Inferior parietal cortex (tissue), 1 donor: Measurements from ENCODE around the gene DHX29.

Experiments used
- DNase-seq: peaks from one replicate; pipeline ENCODE4 v3.0.0-alpha.2; 2016; ENCODE audit errors: extremely low spot score

Gene DHX29

DNA sequence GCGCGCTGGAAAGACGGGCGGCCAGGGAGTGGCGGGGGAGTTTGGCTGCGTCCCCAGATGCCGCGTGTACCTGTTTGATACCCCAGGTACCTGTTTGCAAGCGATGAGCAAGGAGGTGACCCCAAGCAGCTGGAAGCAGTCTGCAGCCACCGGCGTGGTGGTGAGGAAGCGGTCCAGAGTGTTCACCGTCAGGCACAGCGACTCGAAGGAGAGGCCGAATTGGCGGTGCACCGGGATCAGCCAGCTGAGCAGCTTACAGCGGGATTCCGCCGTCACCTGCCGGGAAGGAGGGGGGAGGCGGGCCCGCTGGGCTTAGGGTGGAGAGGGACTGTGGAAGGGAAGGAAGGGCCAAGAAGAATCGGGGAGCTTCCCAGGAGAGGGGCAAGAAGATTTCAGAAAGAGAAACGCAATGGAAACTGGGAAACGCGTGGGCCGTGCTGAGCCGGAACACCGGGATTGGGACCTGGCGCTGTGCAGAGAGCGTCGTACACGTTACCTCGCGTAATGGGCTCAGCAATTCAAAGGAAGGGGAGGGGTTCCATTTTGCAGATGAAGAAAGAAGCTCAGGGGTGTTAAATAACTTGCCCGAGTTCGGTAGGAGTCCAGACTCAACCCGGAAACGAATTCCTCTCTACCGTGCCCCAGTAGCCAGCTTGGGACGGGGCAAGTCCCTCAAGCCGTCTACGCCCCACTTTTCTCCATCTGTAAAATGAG lies 75.1 kb downstream of the DHX29 start:
- peak; percentile 19 for DNase-seq

DNA sequence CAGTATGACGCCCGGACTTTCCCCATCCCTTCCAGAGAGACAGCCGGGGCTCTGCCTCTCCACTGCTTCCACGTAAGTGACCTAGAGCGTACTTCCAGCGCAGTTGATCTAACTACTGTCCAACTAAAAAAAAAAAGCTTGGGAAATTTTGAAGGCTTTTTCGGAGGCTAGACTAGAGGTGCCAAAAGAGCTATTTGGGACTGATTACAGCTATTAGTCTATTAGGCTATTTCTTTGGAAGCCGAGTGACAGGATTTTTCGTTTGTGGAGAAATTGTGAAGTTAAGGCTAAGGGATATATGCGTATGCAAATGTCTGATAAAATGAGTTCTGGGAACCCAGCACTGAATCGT lies 75.6 kb downstream of the DHX29 start:
- DNase-seq: peak; percentile 9

DNA sequence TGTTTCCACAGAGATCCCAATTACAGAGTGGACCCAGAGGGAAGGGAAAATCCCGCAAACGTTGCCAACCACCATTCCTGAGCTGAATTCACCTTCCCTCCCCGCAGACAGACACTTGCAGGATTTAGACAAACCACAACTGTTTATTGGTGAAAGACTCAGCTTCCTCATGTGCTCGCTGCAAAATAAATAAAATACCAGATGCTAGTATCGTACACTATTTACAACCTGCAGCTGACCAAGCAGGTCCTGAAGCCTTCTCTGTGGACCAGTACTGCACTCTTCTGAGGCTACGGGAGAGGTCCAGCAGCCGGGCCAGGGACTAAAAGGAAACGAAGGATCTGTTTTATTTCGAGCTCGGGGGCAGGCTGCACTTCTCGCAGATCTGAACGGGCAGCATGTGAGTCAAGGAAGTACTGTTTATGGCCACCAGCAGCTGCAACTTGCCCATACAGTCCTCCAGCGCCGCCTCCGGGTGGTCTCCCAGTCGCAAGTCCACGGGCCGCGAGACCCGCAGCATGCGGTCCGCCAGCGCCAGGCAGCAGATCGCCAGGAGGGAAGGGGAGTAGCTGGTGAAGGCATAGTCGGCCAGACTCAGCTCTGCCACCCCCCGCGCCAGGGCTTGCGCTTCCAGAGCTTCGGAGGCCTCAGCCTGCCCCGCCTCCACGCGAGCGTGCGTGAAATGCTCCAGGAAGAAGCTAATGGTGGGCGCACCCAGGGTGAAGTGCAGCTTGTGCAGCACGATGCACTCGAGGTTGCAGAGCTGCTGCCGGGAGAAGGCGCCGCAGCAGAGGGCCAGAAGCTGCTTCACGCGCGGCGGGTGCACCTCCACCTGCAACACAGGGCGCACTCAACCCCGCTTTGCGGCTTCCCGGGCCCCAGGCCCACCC lies 76.2 kb downstream of the DHX29 start:
- DNase-seq: no peak

DNA sequence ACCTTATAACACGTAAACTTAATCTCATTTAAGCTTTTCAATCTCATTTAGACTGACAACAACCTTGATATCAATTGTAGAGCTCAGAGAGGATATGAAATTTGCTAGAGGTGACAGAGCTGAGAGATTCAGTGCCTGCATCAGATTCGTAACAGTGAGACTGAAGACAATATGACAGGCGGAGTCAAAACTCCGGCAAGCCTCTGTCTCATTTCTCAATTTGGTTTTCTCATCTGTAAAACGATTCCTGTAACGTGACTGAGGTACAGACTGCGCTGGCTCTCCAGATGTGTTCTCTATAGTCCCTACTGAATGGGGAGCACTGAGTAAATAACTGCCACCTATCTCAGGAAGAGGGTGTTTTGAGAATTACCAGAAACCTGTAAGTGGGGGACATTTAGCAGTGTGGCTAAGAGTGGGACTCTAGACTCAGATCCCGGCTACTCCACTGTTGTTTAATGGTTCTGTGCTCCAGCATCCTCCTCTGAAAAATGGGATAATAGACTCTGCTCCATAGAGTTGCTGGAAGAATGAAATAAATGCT lies 77.3 kb downstream of the DHX29 start:
- DNase-seq: no peak

DNA sequence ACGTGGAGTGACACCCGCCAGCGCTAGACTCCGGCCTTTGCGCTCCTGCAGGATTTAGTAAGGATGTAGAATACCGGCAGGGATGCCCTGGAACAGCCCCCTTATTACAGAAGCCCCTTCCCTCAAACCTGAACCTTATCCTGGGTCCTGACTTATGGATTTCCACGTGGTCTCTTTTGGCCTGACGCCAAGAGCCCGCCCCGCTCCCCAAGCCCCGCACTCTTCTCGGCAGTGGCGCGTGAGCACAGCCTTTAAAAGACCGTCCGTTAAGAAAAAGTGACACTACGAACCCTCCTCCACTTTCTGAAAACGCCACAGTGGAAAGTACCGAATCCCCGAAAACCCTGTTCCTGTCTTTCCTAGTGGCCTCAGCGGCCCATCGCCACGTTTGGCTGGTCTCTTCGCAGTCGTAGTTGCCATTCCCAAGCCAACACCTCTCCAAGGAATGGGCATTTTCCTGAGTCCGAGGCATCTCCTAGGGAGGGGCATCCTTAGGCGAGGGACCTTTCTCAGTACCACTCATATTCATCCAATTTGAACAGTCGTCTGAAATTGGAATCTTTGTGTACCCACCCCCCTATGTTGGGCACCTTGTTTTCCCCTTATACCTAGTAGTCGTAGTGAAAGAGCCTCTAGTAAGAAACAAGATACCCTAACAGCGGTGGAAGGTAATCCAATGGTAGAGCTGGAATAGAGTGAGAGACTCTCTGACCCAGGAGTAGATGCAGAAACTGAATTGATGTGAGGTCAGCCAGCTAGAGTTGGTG lies 79.6 kb downstream of the DHX29 start:
- DNase-seq: no peak

DNA sequence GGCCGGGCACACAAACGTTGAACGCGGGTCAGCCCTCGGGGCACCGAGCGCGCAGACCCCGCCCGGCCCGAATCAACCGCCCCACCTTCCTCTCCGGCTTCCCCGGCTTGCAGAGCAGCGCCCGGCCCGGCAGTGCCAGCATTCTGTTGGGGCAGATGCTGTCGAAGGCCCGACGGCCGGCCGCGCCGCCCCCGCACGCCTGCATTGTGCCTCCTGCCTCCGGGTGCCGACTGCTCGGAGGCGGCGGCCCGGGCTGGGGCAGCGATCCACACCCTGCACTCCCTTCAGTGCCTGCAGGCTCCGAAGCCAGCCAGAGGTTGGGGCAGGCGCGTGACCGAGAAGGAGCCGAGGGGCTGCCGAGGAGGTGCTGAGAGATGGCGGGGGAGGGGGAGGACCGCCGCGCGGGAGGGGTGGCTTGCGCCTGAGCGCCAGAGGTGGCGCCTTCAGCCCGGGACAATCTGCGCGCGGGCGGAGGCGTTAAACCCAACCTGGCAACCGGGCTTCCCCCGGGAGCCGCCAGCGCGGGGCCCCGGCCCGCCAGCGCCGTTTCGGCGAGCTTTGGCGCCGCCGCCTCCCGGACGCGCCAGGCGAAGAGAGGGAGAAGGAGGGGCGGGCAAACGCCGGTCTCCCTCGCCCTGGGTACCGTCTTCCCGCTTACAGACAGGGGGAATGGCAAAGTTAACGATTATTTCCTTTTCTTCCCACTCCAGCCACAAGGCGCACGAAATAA lies 80.4 kb downstream of the DHX29 start, which contains the start of gene MCIDAS:
Gene MCIDAS (minus strand): TSS at position 382 of the 730 bp plus-strand sequence. CDS start 177 bp downstream, at position 205.
- DNase-seq: no peak

DNA sequence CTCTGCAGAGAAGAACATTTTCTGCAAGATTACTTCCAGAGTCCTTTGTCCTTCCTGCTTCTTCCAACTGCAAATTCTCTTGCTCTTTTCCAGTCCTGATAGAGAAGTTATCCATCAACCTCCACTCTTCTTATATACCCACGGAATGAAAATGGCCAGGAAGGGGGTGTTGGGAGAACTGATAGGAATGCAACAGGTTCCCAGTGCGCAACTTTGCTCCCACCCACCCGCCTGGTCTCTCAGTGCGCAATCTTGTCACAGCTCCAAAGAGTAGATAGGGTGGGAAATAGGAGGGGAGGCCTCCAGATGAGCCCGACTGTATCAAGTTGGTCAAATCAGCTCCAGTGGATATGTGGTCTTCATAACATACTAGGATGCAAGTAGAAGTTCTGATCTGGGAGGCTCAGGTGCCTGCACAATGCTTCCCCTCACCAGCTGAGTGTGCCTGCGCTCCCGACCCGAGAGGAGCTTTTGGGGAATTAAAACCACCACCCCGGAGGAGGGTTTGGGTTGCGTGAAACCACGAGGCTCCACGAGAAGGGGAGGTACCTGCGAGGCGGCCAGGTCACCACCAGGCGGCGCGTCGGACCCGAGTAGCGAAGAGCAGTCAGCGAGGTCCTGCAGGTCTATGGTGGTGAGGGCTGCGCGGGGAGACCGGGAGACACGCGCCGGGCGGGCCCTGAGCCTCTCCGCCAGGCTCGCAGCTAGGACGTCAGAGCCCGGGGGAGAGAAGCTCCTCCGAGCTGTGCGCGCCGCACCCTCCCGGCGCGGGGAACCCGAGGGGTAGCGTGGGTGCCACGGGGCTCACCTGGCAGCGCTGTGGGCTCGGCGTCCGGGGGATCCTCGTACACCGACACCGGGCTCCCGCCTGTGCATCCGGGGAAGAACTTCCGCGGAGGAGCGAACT lies 81.2 kb downstream of the DHX29 start:
- DNase-seq: peak; percentile 21

DNA sequence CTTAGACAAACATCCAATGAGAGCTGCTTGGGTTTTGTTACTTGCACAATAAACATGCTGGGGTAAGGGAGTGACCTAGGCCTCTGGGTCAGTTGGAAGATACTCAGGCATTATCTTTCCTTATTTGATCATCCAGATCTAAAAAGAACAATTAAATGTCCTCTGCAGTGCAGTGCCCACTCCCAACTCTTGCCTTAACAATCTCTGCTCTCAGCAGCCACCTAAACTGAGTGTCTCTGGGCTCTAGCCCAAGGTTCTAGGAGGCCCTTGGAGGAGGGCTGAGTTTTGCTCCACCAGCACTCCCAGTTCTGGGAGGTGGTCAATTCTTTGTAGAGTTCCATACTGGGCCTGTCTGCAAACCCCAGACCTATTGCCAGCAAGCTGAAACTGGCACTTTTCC lies 82.1 kb downstream of the DHX29 start:
- no peak for DNase-seq

DNA sequence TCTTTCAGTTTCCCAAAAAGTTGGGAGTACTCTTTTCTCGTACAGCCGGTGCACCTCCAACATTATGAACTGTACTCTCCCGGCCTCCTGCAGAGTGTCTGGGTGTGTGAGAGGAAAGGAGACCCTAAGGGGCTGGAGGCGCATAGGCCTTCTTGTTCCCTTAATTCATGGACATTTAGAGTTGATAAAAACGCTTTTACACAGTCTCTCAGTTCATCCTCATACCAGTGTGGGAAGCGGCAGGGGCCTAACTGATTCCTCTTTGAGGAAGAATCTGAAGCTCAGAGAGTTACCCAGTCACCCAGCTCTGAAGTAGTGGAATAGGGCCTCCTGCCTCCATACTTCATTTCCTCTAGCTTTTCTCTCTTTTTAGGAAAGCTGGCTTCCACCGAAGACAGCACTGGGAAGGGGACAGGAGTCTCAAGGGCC lies 83.7 kb downstream of the DHX29 start:
- DNase-seq: no peak

DNA sequence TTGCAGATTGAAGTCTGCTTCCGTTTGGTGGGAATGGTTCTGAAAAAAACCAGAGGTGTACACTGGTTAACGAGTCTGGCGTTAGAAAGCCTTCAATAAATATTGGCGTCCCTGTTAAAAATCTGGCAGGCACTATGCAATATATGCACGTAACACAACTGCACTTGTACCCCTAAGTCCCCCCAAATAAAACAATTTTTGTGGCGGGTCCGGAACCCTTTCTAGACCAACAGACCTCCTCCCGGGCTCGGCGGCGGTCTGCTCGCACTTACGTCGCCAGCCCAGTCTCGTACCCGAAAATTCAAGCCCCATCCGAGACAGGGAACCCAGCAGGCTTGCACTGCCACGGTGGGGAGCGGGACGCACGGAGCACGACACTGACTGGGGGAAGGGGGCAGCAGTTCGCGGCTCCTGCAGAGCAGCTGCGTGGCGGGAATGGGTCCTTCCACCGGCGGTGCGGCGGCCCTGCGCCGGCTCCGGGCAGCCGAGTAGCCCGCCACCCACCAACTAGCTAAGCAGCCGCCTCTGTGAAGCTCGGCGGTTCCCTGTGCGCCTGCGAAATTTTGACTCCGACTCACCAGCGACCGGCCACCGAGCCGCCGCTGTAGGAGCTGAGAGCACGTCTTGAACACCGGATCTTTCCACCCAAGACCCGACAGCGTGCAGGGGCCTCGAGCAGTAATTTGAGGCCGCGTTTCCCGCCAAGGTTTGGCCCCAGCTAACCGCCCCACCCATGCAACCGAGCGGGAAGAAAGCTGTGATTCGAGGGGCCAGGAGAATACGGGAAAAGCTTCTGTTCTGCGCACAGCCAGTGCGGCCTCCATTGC lies 84.3 kb downstream of the DHX29 start:
- DNase-seq: no peak

DNA sequence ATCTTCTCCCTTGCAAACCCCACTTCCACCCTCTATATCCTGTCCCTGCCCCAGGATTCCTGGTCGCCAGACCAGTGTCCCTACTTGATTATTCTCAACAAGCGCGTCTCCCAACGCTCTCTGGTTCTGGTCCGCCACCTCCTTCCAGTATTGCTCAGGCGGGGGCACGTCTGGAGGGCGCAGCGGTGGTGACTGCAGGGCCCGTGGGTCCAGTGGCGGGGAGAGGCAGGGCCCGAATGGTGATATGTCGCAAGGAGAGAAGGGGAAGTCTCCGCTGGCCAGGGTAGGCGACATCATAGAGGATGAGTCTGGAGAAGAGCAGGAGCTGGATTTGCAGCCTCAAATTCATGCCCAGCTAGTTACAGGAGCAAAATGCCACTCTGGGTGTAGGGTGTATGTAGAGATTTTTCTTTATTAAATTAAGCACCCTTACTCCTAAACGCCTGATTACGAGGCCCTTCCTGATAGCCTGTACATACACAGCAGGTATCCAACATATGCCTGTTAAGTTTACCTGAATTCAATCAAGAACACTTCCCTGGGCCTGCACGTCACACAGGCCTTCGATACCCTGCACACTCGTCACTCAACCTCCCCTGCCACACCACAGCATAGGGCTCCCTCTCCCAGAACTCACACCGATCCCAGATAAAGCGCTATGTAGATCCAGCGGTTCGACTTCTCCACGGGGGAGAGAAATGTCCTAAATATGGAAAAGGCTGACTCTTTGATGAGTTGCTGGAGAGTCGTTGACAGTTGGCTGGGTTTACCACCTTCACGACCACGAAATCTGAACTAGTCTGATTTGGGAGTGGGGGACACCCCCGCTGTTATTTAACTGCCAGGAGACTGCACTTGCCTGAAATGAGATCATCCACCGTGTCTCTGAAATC lies 85.2 kb downstream of the DHX29 start:
- no peak for DNase-seq

DNA sequence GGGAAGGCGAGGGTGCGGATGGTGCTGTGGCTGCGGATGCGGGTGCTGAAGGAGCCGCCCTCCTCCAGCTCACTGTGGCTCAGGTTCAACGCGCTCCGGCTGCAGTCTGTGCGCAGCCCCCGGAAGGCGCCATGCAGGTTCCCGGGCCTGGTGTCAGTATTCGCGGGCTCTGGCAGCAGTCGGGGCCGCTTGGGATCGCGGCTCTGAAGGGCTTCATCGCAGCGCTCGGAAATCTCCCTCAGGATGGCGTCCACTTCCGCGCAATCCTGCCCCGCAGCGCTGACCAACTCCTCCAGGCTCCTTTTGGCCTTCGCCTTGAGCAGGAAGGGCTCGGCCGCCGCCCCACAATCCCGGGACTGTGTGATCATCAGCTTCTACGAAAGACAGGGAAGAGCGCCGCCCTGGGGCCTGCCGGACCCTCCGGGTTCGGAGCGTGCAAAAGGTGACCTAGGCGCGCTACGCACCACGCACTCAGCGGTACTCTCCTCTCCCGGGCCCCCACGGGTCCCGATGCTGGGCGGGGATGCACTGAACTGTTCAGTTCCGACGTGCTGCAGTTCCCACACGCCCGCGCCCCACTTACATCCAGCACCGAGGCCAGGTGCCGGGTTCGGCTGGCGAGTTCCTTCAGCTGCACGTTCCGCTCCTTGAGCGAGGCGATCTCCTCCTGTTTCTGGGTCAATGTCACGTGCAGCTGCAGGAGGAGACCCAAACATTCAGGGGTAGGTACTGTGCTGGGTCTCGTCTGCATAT lies 86.9 kb downstream of the DHX29 start:
- no peak for DNase-seq

DNA sequence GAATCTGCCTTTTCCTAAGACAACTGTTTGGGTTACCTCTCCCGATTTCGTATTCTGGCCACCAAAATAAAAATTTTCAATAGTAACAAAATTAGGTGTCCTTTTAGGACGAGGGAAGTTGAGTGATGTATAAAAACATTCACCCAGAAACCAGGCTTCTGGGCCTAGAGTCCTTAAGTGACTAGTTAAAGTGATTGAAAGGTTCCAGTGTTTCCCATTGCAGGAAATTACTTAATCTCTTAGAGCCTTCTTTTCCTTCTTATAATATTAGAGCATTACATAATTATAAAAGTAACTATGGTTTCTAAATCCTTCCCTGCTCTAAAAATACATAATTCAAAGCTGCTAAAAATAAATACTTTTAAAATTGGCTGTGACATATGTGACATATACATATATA lies 87.7 kb downstream of the DHX29 start:
- no peak for DNase-seq

DNA sequence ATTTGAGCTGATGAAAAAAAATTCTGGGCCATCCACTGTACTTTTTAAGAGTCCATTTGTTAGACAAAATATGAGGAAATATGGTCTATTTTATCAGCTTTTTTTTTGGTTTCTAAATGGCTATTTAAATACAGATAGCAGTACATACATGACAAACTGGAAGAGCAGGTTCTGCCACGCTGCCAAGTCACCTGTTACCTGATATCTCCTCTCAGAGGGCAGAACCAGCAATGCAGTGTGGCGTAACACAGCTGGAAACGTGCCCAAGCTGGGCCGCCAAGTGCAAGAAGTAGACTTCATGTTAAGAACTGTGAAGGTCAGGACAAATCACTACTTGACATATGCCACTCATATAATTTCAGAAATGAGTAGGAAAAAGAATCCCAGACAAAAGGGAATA lies 88.5 kb downstream of the DHX29 start:
- no peak for DNase-seq

DNA sequence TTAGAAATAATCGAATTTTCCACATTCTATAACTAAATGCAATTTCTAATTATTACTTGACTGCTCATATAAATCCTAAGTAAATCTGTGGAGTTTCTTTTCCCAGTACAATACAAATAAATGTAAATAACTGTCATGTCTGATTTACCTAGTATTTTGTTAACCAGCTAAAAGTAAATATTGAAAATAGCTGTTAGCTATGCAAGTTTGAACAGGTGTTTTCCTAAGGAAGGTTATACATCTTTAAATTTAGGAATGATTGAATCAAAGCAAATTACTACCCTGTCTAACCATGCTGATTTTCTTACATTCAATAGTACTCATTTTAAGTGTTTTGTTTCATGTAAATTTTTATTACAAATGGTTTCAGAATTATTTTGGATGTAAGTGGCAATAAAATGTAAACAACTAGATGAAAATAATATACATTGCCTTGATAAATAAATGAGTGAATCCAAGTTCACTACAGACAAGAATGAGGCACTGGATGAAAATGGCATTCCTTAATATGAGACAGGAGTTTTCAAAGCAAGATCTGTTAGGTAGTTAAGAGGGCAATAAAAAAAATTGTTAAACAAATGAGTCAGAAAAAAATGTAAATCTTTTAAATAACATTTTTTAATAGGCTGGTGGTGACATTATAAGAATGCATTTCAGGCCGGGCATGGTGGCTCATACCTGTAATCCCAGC lies 96.2 kb downstream of the DHX29 start:
- no peak for DNase-seq
